CD14-positive monocyte (primary cell): Measurements from ENCODE around the gene KMT2D. TPM values are rescaled to one million over a fixed set of nuclear protein-coding genes. Genes with fewer than 3 reads are reported as not detected.

Source experiments
- DNase-seq, 3 donors: peaks; one replicate each; pipeline ENCODE4 v3.0.0-alpha.2; 2011 to 2022
- H2AFZ ChIP-seq: 2 replicates; pipeline ENCODE4 v1.6.0; 2012; ENCODE audit warnings: mild to moderate bottlenecking, low read depth, low read length, inconsistent platforms; ENCODE audit not compliant: insufficient read depth, poor library complexity, severe bottlenecking
- H3K27ac ChIP-seq, 2 donors: 1 replicate in 1 of 2; 2 replicates in 1 of 2; pipeline ENCODE4 v1.5.1; 2012 to 2013; ENCODE audit warnings: low read length in 2 of 2, control low read depth in 1 of 2, inconsistent platforms in 1 of 2, low read depth in 1 of 2, mild to moderate bottlenecking in 1 of 2
- H3K27me3 ChIP-seq, 2 donors: one replicate each; pipeline versions ENCODE4 v1.6.0 to v1.6.1; 2011 to 2013; ENCODE audit warnings: low read length in 2 of 2; ENCODE audit not compliant: control insufficient read depth in 2 of 2, insufficient read depth in 2 of 2
- H3K36me3 ChIP-seq, 2 donors: replicated peaks in 1 of 2; 1 replicate in 1 of 2; 2 replicates in 1 of 2; pipeline versions ENCODE4 v1.5.1 to v1.6.1; 2012 to 2013; ENCODE audit warnings: low read length in 2 of 2, control low read depth in 1 of 2, inconsistent platforms in 1 of 2, mild to moderate bottlenecking in 1 of 2; ENCODE audit not compliant: insufficient read depth in 2 of 2, control insufficient read depth in 1 of 2
- H3K4me1 ChIP-seq, 2 donors: 1 replicate in 1 of 2; 2 replicates in 1 of 2; pipeline versions ENCODE4 v1.5.1 to v1.6.1; 2012 to 2013; ENCODE audit warnings: low read length in 2 of 2, control low read depth in 1 of 2, inconsistent platforms in 1 of 2, mild to moderate bottlenecking in 1 of 2, moderate library complexity in 1 of 2; ENCODE audit not compliant: insufficient read depth in 2 of 2, control insufficient read depth in 1 of 2
- H3K4me2 ChIP-seq: replicated peaks from 2 replicates; pipeline ENCODE3; 2012; ENCODE audit warnings: low read length, moderate library complexity, mild to moderate bottlenecking; ENCODE audit not compliant: poor library complexity, severe bottlenecking; ENCODE audit errors: extremely low read depth
- H3K4me3 ChIP-seq, 3 experiments: fragments of 200-600 bp in 1 of 3; sonication (generic) in 1 of 3; replicated peaks in 1 of 3; 1 replicate in 2 of 3; 2 replicates in 1 of 3; pipeline ENCODE4 v1.5.1; 2011 to 2013; ENCODE audit warnings: low read length in 3 of 3, mild to moderate bottlenecking in 3 of 3, control low read depth in 2 of 3, low read depth in 2 of 3, inconsistent platforms in 1 of 3, moderate library complexity in 1 of 3
- H3K79me2 ChIP-seq: 2 replicates; pipeline ENCODE4 v1.6.0; 2012; ENCODE audit warnings: mild to moderate bottlenecking, control low read depth, inconsistent platforms, low read length, moderate library complexity; ENCODE audit not compliant: insufficient read depth
- H3K9ac ChIP-seq: 2 replicates; pipeline ENCODE4 v1.6.0; 2017; ENCODE audit warnings: low read length, mild to moderate bottlenecking; ENCODE audit not compliant: insufficient read depth, poor library complexity, severe bottlenecking
- H3K9me3 ChIP-seq, 2 donors: replicated peaks in 1 of 2; 1 replicate in 1 of 2; 2 replicates in 1 of 2; pipeline versions ENCODE4 v1.5.1 to v1.6.1; 2012 to 2013; ENCODE audit warnings: low read length in 2 of 2, control low read depth in 1 of 2; ENCODE audit not compliant: control insufficient read depth in 1 of 2, insufficient read depth in 1 of 2
- H4K20me1 ChIP-seq: 2 replicates; pipeline ENCODE4 v1.6.0; 2012; ENCODE audit warnings: mild to moderate bottlenecking, low read length, control low read depth, moderate library complexity; ENCODE audit not compliant: insufficient read depth
- H3K27ac Mint-ChIP-seq, 7 donors: one replicate each; pipeline ENCODE4 v1.8.0; 2020; ENCODE audit warnings: mild to moderate bottlenecking in 7 of 7, mixed read lengths in 7 of 7, moderate library complexity in 6 of 7, inconsistent platforms in 2 of 7
- H3K27me3 Mint-ChIP-seq, 3 donors: one replicate each; pipeline ENCODE4 v1.8.0; 2021 to 2022; ENCODE audit warnings: low read depth in 3 of 3, mild to moderate bottlenecking in 3 of 3, mixed read lengths in 3 of 3, moderate library complexity in 3 of 3, inconsistent platforms in 1 of 3
- H3K36me3 Mint-ChIP-seq, 2 donors: one replicate each; pipeline ENCODE4 v1.8.0; 2020; ENCODE audit warnings: mixed read lengths in 2 of 2, inconsistent platforms in 1 of 2, mild to moderate bottlenecking in 1 of 2
- H3K4me1 Mint-ChIP-seq: one replicate; pipeline ENCODE4 v1.8.0; 2020; ENCODE audit warnings: mild to moderate bottlenecking, mixed read lengths
- H3K4me3 Mint-ChIP-seq, 2 donors: one replicate each; pipeline ENCODE4 v1.8.0; 2020; ENCODE audit warnings: mild to moderate bottlenecking in 2 of 2, mixed read lengths in 2 of 2, moderate library complexity in 1 of 2
- H3K9me3 Mint-ChIP-seq, 7 donors: one replicate each; pipeline ENCODE4 v1.8.0; 2020 to 2022; ENCODE audit warnings: mixed read lengths in 7 of 7, mild to moderate bottlenecking in 6 of 7, moderate library complexity in 6 of 7, inconsistent platforms in 2 of 7
- CTCF ChIP-seq: fragments of 200-600 bp; IDR thresholded peaks from one replicate; pipeline ENCODE4 v1.8.0; 2022; ENCODE audit warnings: antibody characterized with exemption, mild to moderate bottlenecking
- WGBS: methylation state at CpG from one replicate; pipeline ENCODE4 v1.1.5; 2013; ENCODE audit warnings: missing lambda C conversion rate; ENCODE audit not compliant: insufficient coverage; 5-methylcytosine and 5-hydroxymethylcytosine counted together
- intact Hi-C, 2 donors: fragments of 100-400 bp; cut with micrococcal nuclease; formaldehyde crosslinking; loops; one replicate each; pipeline versions ENCODE4 v1.15.0 to v1.15.1; 2023
- polyA plus RNA-seq, 3 donors: library from polyadenylated mRNA; depleted of rRNA in 1 of 3; unstranded in 2 of 3; stranded (reverse) in 1 of 3; fragments of 300-500 nt in 2 of 3; fragments of >200 nt in 1 of 3; fragmentation: Illumina TruSeq in 2 of 3; gene quantifications; 1 replicate in 2 of 3; 2 replicates in 1 of 3; pipeline ENCODE4 v1.2.3, GENCODE V29; 2012 to 2021

KMT2D gene
- polyA plus RNA-seq, 3 donors, result 1.2 to 66.9 (median 2.7) TPM

- H3K27ac Mint-ChIP-seq, result no peak overlapping the region
- Histone ChIP-seq H3K4me3 (peak overlapping the region in 1 of 3 experiments; percentile 51), H3K27me3 (peaks cover 72 to 80% of the 10 kb centered on the region in 2 donors)
These were observed 32.3 kb upstream of the KMT2D start for GRCh38 chr12:49092816-49093406.

More at GRCh38 chr12:49092816-49093406, 32.3 kb upstream of the KMT2D start:
- TF ChIP-seq CTCF, result no peak
- Histone ChIP-seq H3K4me1 (peaks cover 44 to 57% of the 10 kb centered on the region in 2 donors), H3K9me3 (peaks cover 0 to 33% of the 10 kb centered on the region in 2 donors), H3K9ac (no peak overlapping the region), H4K20me1 (peaks cover 19% of the 10 kb centered on the region), H3K27ac (no peak overlapping the region), H3K36me3 (peaks cover 14 to 26% of the 10 kb centered on the region in 2 donors), H3K79me2 (no peaks in the 10 kb centered on the region), H3K4me2 (no peak overlapping the region), H2AFZ (peak overlapping the region; percentile 39)
- H3K36me3 Mint-ChIP-seq, result peaks cover 30 to 33% of the 10 kb centered on the region in 2 donors
- intact Hi-C loops, result no loop called here
- DNase-seq, result no peak
- peaks cover 0 to 31% (median 8%) of the 10 kb centered on the region in 7 donors for H3K9me3 Mint-ChIP-seq
- WGBS, result 83% methylated on average over 1 of the region's 4 CpGs
- H3K27me3 Mint-ChIP-seq, result peaks cover 79 to 84% (median 82%) of the 10 kb centered on the region in 3 donors
- peaks cover 53% of the 10 kb centered on the region for H3K4me1 Mint-ChIP-seq
- H3K4me3 Mint-ChIP-seq, result peak overlapping the region in 1 of 2 donors; percentile 89
